Activated CD8-positive, alpha-beta T cell treated with anti-CD3 and anti-CD28 coated beads, Interleukin-2, amount 10 ng/mL, durations not matched to agents 7 days and 5 days (primary cell): ENCODE results near the gene UBC. TPM values are rescaled to one million over a fixed set of nuclear protein-coding genes. Genes with fewer than 3 reads are reported as not detected.

ENCODE experiments used
- microRNA-seq: library from miRNA; unstranded; fragments of <30 nt; microRNA quantifications from one replicate; pipeline ENCODE4 v1.2.0, GENCODE V29; 2022
- total RNA-seq, 2 experiments: library from RNA; stranded (reverse); gene quantifications; one replicate each; pipeline ENCODE4 v1.2.3, GENCODE V29; 2021

The UBC gene
- total RNA-seq, 2 experiments from 2014 or later = 974 to 998 TPM

Small RNAs within 50 kb of the gene (microRNA-seq; reads per million reads assigned to microRNA genes)
- gene MIR5188 = not detected

Other genes with a start within 250 kb of the UBC start
- gene SCARB1, start 50.8 kb downstream of the UBC start, total RNA-seq = 10 to 100 TPM; 12.5 to 14.6 TPM
- 10 to 100 TPM; 33.3 to 34.6 TPM for gene DHX37, start 74.5 kb upstream of the UBC start, total RNA-seq
- 10 to 100 TPM; 26.5 to 27.0 TPM for gene BRI3BP, start 79.0 kb upstream of the UBC start, total RNA-seq
- gene AACS, start 150.8 kb upstream of the UBC start, total RNA-seq = 10 to 100 TPM; 24.7 to 26.7 TPM